Panc1 (cell line): Measurements from ENCODE around the gene MSH4.

Source experiments
- CTCF ChIP-seq: fragments of 450-650 bp; IDR thresholded peaks from 2 replicates; pipeline ENCODE4 v1.5.1; 2017; ENCODE audit warnings: mild to moderate bottlenecking
- POLR2AphosphoS5 ChIP-seq: IDR thresholded peaks from 2 replicates; pipeline ENCODE4 v1.6.1; 2012; ENCODE audit warnings: mild to moderate bottlenecking, low read depth, low read length, moderate library complexity

GRCh38 chr1:75812065-75812464, 15.4 kb downstream of the MSH4 start:
- TF ChIP-seq CTCF: no peak
- TF ChIP-seq POLR2AphosphoS5: no peak
